CD4-positive, alpha-beta T cell (primary cell): Measurements from ENCODE around the gene KDELR3. TPM values are rescaled to one million over a fixed set of nuclear protein-coding genes. Genes with fewer than 3 reads are reported as not detected.
A peak's percentile ranks its signal among the peaks of the same experiment; 100 is the strongest.

ENCODE experiments used
- ATAC-seq: fragments of 200-7000 bp; cut with Tn5 transposase; one replicate; pipeline ENCODE4 v1.10.0; 2022; ENCODE audit warnings: mild to moderate bottlenecking; ENCODE audit not compliant: poor library complexity
- CTCF ChIA-PET: fragments of 350-600 bp; sonication (Branson Sonifier 250); formaldehyde crosslinking; loops from one replicate; lab custom pipeline; 2021; ENCODE audit warnings: antibody characterized with exemption, inconsistent platforms; lab: Charles Lee
- POLR2A ChIA-PET: fragments of 350-600 bp; sonication (Branson Sonifier 250); formaldehyde crosslinking; loops from one replicate; lab custom pipeline; 2021; ENCODE audit warnings: antibody characterized with exemption, inconsistent platforms; lab: Charles Lee
- DNase-seq, 14 experiments: peaks; one replicate each; pipeline ENCODE4 v3.0.0-alpha.2; 2013 to 2020; ENCODE audit warnings: mixed read lengths in 2 of 14
- H3K27ac ChIP-seq, 2 donors: one replicate each; pipeline versions ENCODE4 v1.5.1 to v1.7.0; 2013; ENCODE audit warnings: low read length in 2 of 2, low read depth in 1 of 2, mild to moderate bottlenecking in 1 of 2
- H3K27me3 ChIP-seq, 2 experiments: 1 replicate in 1 of 2; 2 replicates in 1 of 2; pipeline versions ENCODE4 v1.6.1 to v1.7.0; 2013; ENCODE audit warnings: low read length in 2 of 2, control low read depth in 1 of 2, mild to moderate bottlenecking in 1 of 2, moderate library complexity in 1 of 2; ENCODE audit not compliant: insufficient read depth in 2 of 2, control insufficient read depth in 1 of 2
- H3K36me3 ChIP-seq: one replicate; pipeline ENCODE4 v1.6.1; 2013; ENCODE audit warnings: low read length, control low read depth; ENCODE audit not compliant: insufficient read depth
- H3K4me1 ChIP-seq: one replicate; pipeline ENCODE4 v1.6.1; 2013; ENCODE audit warnings: low read length, control low read depth; ENCODE audit not compliant: insufficient read depth
- H3K4me3 ChIP-seq: one replicate; pipeline ENCODE4 v1.5.1; 2013; ENCODE audit warnings: mild to moderate bottlenecking, low read length, moderate library complexity
- H3K9me3 ChIP-seq, 2 experiments: 1 replicate in 1 of 2; 2 replicates in 1 of 2; pipeline versions ENCODE4 v1.6.1 to v1.7.0; 2013; ENCODE audit warnings: low read length in 2 of 2, mild to moderate bottlenecking in 2 of 2, control low read depth in 1 of 2, moderate library complexity in 1 of 2; ENCODE audit not compliant: control insufficient read depth in 1 of 2, insufficient read depth in 1 of 2
- H3K27ac Mint-ChIP-seq: one replicate; pipeline ENCODE4 v1.8.0; 2020; ENCODE audit warnings: mixed read lengths
- H3K27me3 Mint-ChIP-seq: one replicate; pipeline ENCODE4 v1.8.0; 2021; ENCODE audit warnings: mixed read lengths
- H3K36me3 Mint-ChIP-seq: one replicate; pipeline ENCODE4 v1.8.0; 2021; ENCODE audit warnings: low read depth, mixed read lengths
- H3K4me1 Mint-ChIP-seq: one replicate; pipeline ENCODE4 v1.8.0; 2021; ENCODE audit warnings: low read depth, mixed read lengths
- H3K4me3 Mint-ChIP-seq: one replicate; pipeline ENCODE4 v1.8.0; 2020; ENCODE audit warnings: mild to moderate bottlenecking, mixed read lengths
- H3K9me3 Mint-ChIP-seq: one replicate; pipeline ENCODE4 v1.8.0; 2020; ENCODE audit warnings: mixed read lengths
- CTCF ChIP-seq: fragments of 200-600 bp; IDR thresholded peaks from one replicate; pipeline ENCODE4 v1.8.0; 2022; ENCODE audit warnings: antibody characterized with exemption, mild to moderate bottlenecking
- intact Hi-C, 2 experiments: fragments of 100-400 bp; cut with DNase I in 1 of 2; cut with micrococcal nuclease in 1 of 2; formaldehyde crosslinking; loops; one replicate each; pipeline versions ENCODE4 v1.15.1 to v1.9.0; 2023 to 2025; cut with DNase I, micrococcal nuclease
- total RNA-seq, 174 experiments: library from RNA in 2 of 174; stranded (reverse) in 2 of 174; gene quantifications; one replicate each; pipeline ENCODE4 v1.2.3 and lab custom pipeline; 2021 to 2026

Gene KDELR3
- total RNA-seq, 2 experiments from 2014 or later = not detected

GRCh38 chr22:38531251-38531938 lies 63.5 kb downstream of the KDELR3 start:
- CTCF ChIA-PET = no interaction called here

More at GRCh38 chr22:38531251-38531938, 63.5 kb downstream of the KDELR3 start:
- Histone ChIP-seq H3K4me3 (no peak overlapping the region), H3K4me1 (peaks cover 9% of the 10 kb centered on the region), H3K27ac (peak overlapping the region; percentile 18 to 52), H3K36me3 (no peaks in the 10 kb centered on the region), H3K9me3 (no peaks in the 10 kb centered on the region), H3K27me3 (no peaks in the 10 kb centered on the region)
- H3K36me3 Mint-ChIP-seq = no peaks in the 10 kb centered on the region
- no peaks in the 10 kb centered on the region for H3K27me3 Mint-ChIP-seq
- peak overlapping the region; percentile 6 for H3K4me3 Mint-ChIP-seq
- H3K4me1 Mint-ChIP-seq = peaks cover 11% of the 10 kb centered on the region
- H3K27ac Mint-ChIP-seq = peak overlapping the region; percentile 67
- H3K9me3 Mint-ChIP-seq = no peaks in the 10 kb centered on the region
- intact Hi-C loops = no loop called here
- no peak for DNase-seq
- TF ChIP-seq CTCF = no peak
- peak; percentile 45 for ATAC-seq
- POLR2A ChIA-PET = interaction anchor here (0.8 to 2.0 kb wide), 3 partner anchors 8 to 36 kb away, joined by 3 to 10 read pairs (median 4); no protein-coding TSS in a partner anchor

Other genes with a start within 250 kb of the KDELR3 start
- 10 to 100 TPM; 49.3 to 50.1 TPM for gene TMEM184B, start 195.1 kb upstream of the KDELR3 start, total RNA-seq
- gene CSNK1E, start 150.7 kb upstream of the KDELR3 start, total RNA-seq = 100 to 1,000 TPM; 208 to 217 TPM
- gene KCNJ4, start 12.9 kb upstream of the KDELR3 start, total RNA-seq = not detected
- 100 to 1,000 TPM; 454 to 462 TPM for gene DDX17, start 38.2 kb downstream of the KDELR3 start, total RNA-seq
- under 1 TPM; 0.52 to 0.95 TPM for gene DMC1, start 102.1 kb downstream of the KDELR3 start, total RNA-seq
- under 1 TPM; 0.34 to 0.91 TPM for gene FAM227A, start 188.3 kb downstream of the KDELR3 start, total RNA-seq
- 1 to 10 TPM; 4.6 to 7.6 TPM for gene CBY1, start 188.5 kb downstream of the KDELR3 start, total RNA-seq
- 10 to 100 TPM; 53.7 to 54.8 TPM for gene TOMM22, start 213.9 kb downstream of the KDELR3 start, total RNA-seq
- gene JOSD1, start 232.8 kb downstream of the KDELR3 start, total RNA-seq = 100 to 1,000 TPM; 303 to 307 TPM
- 100 to 1,000 TPM; 263 to 272 TPM for gene GTPBP1, start 237.8 kb downstream of the KDELR3 start, total RNA-seq